HG02870 (cell line): Measurements from ENCODE around the gene MACROD2.

Experiments
- ATAC-seq: cut with Tn5 transposase; IDR thresholded peaks from one replicate; pipeline ENCODE4 v1.9.1; 2021; ENCODE audit warnings: mild to moderate bottlenecking, moderate library complexity; ENCODE audit not compliant: unreplicated experiment

The MACROD2 gene

GRCh38 chr20:14512839-14513238, 517.5 kb downstream of the MACROD2 start:
- ATAC-seq: no peak

DNA sequence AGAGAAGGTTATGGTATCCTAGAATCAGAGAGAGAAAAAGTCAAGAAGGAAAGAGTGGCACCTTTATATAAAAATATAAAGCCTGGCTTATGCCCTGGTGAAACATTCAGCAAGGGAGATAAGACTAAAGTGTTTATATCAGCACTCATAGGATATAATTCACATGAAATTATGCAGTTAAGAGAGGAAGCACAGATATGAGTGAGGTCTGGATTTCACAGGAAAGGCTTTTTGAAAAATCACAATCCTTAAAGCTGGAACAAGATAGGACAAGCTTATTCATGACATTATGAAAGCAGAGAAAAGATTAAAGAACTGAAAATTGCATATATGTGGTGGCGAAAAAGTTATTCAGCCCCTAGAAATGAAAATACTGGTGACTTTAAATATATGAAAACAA, 523.3 kb downstream of the MACROD2 start:
- no peak for ATAC-seq

GRCh38 chr20:14521016-14521415, 525.7 kb downstream of the MACROD2 start:
- no peak for ATAC-seq

GRCh38 chr20:14521436-14521835, 526.1 kb downstream of the MACROD2 start:
- ATAC-seq: no peak

DNA sequence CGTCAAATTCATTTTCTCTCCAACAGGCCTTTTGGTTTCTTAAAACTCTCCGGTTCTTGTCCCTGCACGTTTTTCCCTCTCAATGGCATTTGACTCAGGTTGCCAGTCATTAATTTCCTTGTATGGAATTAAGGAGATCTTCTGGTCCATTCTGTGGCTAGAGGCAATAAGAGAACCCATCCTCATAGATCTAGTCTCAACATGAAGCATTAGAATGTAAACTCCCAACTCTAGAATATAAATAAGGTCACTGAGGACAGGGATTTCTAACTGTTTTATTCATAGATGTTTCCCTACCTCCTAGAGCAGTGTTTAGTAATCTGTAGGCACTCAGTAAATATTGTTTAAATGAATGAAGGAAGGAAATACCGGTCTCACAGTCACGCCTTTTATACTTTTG, 527.3 kb downstream of the MACROD2 start:
- no peak for ATAC-seq

GRCh38 chr20:14523090-14523489, 527.8 kb downstream of the MACROD2 start:
- no peak for ATAC-seq

DNA sequence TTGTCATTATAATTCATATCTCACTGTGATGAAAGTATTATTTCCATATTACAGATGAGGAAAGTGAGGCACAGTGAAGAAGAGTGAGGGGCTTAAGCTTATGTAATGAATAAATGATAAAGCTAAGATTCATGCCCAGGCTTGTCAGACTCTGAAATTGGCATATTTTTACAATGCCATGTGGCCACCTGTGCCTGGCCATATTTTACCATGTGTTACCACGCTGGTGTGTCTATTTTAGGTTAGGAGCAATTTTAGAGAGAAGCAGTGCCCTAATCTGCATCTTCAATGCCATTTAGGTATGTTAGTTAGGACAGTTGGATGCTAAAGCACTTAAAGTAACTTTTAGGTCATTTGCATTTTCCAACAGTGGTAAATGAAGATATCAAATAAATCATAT, 530.1 kb downstream of the MACROD2 start:
- no peak for ATAC-seq

DNA sequence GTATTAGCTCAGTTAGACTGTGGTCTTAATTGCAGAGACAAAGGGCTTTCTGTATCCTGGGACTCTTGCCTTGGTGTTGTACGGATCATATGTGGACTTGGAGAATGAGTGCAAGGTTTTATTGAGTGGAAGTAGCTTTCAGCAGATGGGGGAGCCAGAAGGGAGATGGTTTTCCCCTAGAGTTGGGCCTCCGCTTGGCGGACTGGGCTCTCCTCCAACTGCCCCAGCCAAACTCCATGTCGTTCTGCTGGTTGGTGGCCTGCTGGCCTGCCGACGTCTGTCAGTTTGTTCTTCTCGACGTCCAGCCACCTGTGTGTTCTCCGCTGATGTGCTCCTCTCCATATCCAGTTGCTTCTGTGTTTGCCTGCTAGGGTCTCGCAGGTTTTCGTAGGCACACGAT, 531.6 kb downstream of the MACROD2 start:
- ATAC-seq: no peak

GRCh38 chr20:14531786-14532185, 536.5 kb downstream of the MACROD2 start:
- no peak for ATAC-seq

- no peak for ATAC-seq
These were observed 541.4 kb downstream of the MACROD2 start for GRCh38 chr20:14536738-14537137.

DNA sequence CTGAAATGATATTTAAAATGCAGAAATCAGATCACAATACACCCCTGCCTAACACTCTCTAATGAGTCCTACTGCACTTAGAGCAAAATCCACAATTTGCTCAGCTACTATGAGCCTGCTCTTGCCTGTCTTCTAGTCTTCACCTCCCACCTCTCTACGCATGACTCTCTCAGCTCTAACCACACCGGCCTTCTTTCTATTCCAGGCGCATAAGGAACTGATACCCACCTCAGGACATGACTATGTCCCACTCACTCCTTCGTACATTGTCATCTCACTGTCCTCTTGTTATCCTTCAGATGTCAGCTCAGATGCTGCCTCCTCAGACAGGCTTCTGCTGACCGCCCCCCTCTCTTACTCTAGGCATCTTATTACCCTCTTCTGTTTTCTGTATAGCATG, 543.1 kb downstream of the MACROD2 start:
- ATAC-seq: peak; percentile 100

- no peak for ATAC-seq
These were observed 547.7 kb downstream of the MACROD2 start for GRCh38 chr20:14543040-14543439.

DNA sequence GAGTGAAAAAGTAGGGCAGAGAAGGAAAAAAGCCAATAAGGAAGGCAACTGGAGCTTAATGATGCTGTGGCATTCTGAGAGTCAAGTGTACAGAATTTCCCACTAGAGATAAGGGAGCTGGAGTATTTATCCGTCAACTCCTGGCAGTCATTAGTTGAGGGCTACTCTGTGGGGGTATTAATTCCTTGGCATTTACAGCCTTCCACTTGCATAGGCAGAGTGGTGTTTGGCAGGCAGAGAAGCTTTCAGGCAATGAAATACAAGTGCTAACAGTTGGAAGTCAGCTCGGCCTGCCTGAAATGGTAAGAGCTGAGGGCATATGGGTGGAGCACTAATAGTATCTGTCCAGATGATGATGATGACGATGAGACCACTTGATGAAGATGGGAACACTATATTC, 549.4 kb downstream of the MACROD2 start:
- no peak for ATAC-seq

DNA sequence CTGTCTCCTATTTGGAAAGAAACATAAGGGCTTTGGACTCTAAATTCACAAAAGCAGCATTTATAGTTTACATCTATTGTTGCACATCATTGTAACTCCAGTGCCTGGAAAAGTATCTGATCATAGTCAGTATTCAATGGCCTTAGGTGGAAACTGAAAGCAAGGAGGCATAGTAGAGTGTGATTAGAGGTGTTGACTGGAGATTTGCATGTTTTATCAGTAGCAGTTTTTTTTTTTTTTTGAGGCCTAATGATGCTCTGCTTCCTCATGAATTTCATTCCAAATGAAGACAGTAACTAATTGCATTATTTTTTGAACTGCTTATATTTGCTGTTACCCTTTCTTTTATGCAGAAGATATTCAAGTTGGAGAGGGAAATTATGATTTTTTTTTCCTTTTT, 555.3 kb downstream of the MACROD2 start:
- ATAC-seq: no peak

GRCh38 chr20:14553774-14554534, 558.6 kb downstream of the MACROD2 start:
- no peak for ATAC-seq

GRCh38 chr20:14555676-14556075, 560.4 kb downstream of the MACROD2 start:
- no peak for ATAC-seq

DNA sequence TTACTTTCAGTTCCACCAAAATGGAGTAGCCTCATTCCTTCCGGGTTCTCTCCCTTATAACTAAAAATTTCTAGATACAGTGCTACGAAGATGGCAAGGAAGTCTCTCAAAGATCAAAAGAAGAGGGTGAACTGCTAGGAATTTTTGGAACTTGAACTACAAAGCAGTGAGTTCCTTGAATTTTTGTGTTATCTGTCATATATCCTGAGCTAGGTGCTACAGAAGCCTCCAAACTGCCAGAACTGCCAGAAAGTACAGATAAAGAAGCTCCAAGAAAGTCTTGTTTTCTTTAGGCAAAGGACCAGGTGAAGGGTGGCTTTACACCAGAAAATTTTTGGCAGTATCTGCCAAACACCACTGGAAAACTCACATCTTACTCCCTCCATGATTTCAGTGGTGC, 560.9 kb downstream of the MACROD2 start:
- no peak for ATAC-seq

DNA sequence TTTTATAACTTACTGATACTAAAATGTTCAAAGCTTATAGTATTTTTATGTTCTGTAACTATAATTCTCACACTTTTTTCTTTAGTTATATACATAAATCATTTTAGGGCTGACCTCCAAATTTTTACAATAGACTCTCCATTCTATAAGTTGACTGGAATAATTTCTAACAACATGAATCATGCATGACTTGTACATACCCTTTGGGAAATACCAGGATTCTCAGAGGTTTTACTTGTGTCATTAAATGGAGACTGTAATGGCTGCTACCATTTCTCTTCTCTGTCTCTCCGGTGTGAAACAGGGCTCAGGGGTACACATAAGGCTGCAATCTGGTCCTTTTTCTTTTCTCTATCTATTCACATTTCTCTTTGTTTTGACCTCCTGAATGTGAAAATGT, 564.3 kb downstream of the MACROD2 start:
- ATAC-seq: no peak

DNA sequence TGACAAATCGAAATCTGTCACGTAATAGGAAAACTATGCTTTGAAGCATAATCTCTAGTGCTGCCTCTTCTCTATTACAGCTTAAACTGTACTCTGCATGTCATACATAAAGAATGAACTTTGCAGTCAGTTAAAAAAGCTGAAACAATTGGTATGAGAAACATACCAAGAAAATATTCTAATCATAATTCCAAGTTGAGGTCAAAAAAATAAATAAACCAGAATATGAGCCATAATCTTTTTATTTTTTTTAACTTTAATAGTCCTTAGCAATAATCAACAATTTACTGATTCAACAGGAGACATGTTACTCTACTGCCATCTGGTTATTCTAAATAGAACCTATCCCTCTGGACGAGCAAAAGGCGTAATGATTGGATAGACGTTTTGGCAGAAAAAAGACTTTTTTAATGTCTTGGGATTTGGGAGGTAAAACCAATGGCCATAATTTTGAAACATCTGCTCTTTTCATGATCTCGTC, 566.5 kb downstream of the MACROD2 start:
- ATAC-seq: no peak

DNA sequence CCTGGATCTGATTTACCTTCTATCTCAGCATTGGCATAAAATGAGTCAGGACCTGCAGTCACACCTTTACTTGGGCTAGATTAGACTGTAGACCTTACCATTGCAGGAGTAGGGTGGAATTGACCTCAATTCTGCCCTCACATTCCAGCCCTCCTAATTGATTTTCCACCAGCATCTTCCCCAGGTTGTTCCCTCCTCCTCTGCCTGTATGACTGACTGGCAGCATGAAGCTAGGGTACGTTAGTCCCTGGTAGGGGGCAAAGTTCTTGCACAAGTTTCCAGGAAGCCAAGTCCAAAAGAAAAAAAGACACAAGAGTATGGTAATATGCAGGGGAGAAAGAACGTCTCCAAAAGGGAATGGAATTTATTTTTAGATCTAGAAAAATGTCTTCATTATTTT, 567.7 kb downstream of the MACROD2 start:
- ATAC-seq: no peak

DNA sequence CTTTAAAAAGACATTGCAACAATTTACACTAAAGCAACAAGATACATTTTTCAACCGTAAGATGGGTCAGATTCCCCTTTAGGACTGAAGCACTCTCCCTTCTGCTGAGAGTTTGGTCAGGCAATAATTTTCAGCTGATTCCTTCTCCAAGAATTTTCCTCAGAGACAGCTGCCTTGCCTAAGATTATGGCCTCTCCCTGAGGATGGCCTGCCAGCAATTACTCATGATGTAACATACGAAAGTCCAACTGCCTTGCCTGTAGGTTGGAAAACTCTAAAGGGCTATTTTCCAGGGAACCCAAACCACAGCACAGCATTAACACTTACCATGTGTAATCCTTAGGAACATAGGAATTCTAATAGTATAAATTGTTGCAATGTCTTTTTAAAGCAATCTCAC, 571.2 kb downstream of the MACROD2 start:
- ATAC-seq: no peak

DNA sequence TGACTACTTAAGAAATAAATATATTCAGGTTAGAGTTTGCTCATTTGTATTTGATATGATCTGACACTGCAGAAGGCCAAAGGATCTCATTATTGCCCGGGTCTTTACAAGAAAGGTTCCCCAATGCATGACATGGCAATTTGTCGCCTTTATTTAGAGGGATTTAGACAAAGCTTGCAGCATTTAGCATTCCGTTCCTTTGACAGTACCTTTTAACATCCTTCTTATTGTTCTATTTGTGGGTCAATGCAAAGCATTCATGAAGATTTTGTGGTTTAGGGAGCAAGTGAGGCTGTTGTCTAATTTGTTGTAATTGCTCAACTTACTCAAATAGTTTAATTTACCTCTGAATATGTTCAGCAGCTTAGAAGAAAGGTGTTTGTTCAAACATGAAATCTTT, 572.9 kb downstream of the MACROD2 start:
- no peak for ATAC-seq

GRCh38 chr20:14568701-14569100, 573.4 kb downstream of the MACROD2 start:
- no peak for ATAC-seq
